NT2/D1 (cell line): ENCODE data around the gene IL17REL.
"Not testable (repeated sequence)": the region's sequence is repeated elsewhere in the genome, so short reads cannot be mapped to it uniquely, and the experiment has no call there.

Experiments used
- DNase-seq: peaks from one replicate; pipeline ENCODE4 v3.0.0-alpha.2; 2011; ENCODE audit warnings: low read depth, low spot score
- H3K27me3 ChIP-seq: 2 replicates; pipeline ENCODE4 v1.6.0; 2011; ENCODE audit warnings: mild to moderate bottlenecking; ENCODE audit not compliant: insufficient read length, insufficient read depth
- H3K36me3 ChIP-seq: 2 replicates; pipeline ENCODE4 v1.6.1; 2011; ENCODE audit warnings: mild to moderate bottlenecking, low read length, mixed read lengths; ENCODE audit not compliant: insufficient read depth, insufficient read length
- H3K4me1 ChIP-seq: 2 replicates; pipeline ENCODE4 v1.5.1; 2011; ENCODE audit not compliant: insufficient read depth, insufficient read length
- H3K4me3 ChIP-seq: 2 replicates; pipeline ENCODE4 v1.5.1; 2011; ENCODE audit warnings: low read depth; ENCODE audit not compliant: insufficient read length
- H3K9ac ChIP-seq: 2 replicates; pipeline ENCODE4 v1.6.0; 2011; ENCODE audit warnings: low read depth; ENCODE audit not compliant: insufficient read length
- H3K9me3 ChIP-seq: 2 replicates; pipeline ENCODE4 v1.5.1; 2011; ENCODE audit warnings: mild to moderate bottlenecking, low read length; ENCODE audit not compliant: insufficient read depth
- SUZ12 ChIP-seq: IDR thresholded peaks from 2 replicates; pipeline ENCODE4 v1.6.1; 2011; ENCODE audit not compliant: insufficient read length, insufficient read depth; ENCODE audit errors: extremely low read depth
- YY1 ChIP-seq: IDR thresholded peaks from 2 replicates; pipeline ENCODE4 v1.6.1; 2011; ENCODE audit not compliant: insufficient read length, insufficient read depth
- ZNF274 ChIP-seq: IDR thresholded peaks from 2 replicates; pipeline ENCODE4 v1.6.1; 2011; ENCODE audit warnings: mild to moderate bottlenecking, low read depth, low read length

The IL17REL gene

GRCh38 chr22:49993649-49994360 is 18.8 kb downstream of the IL17REL start:
- no peaks in the 10 kb centered on the region for H3K27me3 ChIP-seq
- H3K4me3 ChIP-seq: no peak overlapping the region
- H3K4me1 ChIP-seq: peaks cover 6% of the 10 kb centered on the region
- H3K36me3 ChIP-seq: no peaks in the 10 kb centered on the region
- peaks cover 19% of the 10 kb centered on the region; the same call in 1 of the 2 replicates for H3K9me3 ChIP-seq
- no peak for DNase-seq
- H3K9ac ChIP-seq: no peak overlapping the region
- no peak for TF ChIP-seq ZNF274
- no peak for TF ChIP-seq SUZ12
- TF ChIP-seq YY1: no peak

GRCh38 chr22:49992921-49993648 is 19.5 kb downstream of the IL17REL start:
- peaks cover 19% of the 10 kb centered on the region; the same call in 1 of the 2 replicates for H3K9me3 ChIP-seq
- H3K4me3 ChIP-seq: no peak overlapping the region
- H3K4me1 ChIP-seq: peaks cover 6% of the 10 kb centered on the region
- no peaks in the 10 kb centered on the region for H3K36me3 ChIP-seq
- H3K9ac ChIP-seq: no peak overlapping the region
- no peaks in the 10 kb centered on the region for H3K27me3 ChIP-seq
- DNase-seq: no peak
- no peak for TF ChIP-seq SUZ12
- no peak for TF ChIP-seq ZNF274
- TF ChIP-seq YY1: no peak

DNA sequence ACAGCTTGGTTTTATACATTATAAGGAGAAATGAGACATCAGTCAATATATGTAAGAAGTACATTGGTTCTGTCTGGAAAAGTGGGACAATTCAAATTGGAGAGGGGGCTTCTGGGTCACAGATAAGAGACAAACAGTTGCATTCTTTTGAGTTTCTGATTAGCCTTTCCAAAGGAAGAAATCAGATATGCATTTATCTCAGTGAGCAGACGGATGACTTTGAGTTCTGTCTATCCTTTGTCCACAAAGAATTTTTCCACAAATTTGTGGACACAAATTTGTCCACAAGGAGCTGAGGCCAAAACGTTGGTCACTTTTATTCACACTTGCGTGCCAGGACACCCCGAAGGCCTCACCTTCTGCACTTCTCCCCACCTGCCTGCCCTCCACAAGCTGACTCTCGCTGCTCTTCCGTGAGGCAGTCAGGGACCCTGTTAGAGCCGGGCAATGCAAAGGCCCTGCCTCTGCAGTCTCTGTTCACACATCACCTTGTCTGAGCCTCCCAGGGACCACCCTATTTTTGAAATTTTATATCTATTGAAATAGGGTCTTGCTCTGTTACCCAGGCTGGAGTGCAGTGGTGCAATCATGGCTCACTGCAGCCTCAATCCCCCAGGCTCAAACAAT is 20.5 kb downstream of the IL17REL start:
- Histone ChIP-seq H3K9me3 (peaks cover 19% of the 10 kb centered on the region; the same call in 1 of the 2 replicates), H3K9ac (no peak overlapping the region), H3K36me3 (no peaks in the 10 kb centered on the region), H3K27me3 (no peaks in the 10 kb centered on the region), H3K4me1 (peaks cover 4% of the 10 kb centered on the region), H3K4me3 (no peak overlapping the region)
- DNase-seq: no peak
- TF ChIP-seq YY1 (no peak), ZNF274 (no peak), SUZ12 (no peak)

DNA sequence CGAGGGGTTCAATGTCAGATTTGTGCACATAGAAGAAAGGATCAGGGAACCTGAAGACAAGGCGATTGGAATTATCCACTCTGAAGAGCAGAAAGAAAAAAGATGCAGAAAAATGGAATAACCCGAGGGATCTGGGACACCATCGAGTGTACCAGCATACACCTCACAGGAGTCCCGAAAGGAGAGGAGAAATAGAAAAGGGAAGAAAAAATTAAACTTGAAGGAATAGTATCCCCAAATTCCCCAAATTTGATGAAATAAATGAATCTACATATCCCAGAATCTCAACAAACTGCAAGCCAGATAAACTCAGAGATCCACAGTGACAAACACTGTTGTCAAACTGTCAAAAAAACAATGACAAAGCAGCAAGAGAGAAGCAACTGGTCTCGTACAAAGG is 21.4 kb downstream of the IL17REL start:
- H3K27me3 ChIP-seq: no peaks in the 10 kb centered on the region
- H3K4me1 ChIP-seq: peaks cover 1% of the 10 kb centered on the region
- no peaks in the 10 kb centered on the region for H3K36me3 ChIP-seq
- no peak overlapping the region for H3K9ac ChIP-seq
- no peak overlapping the region for H3K4me3 ChIP-seq
- no peak for DNase-seq
- H3K9me3 ChIP-seq: peaks cover 27% of the 10 kb centered on the region; the same call in 1 of the 2 replicates
- TF ChIP-seq SUZ12 (no peak), ZNF274 (no peak), YY1 (no peak)

GRCh38 chr22:49989826-49990225 is 22.7 kb downstream of the IL17REL start:
- not testable (repeated sequence) for H3K4me1 ChIP-seq, H3K4me3 ChIP-seq, DNase-seq, H3K27me3 ChIP-seq, H3K36me3 ChIP-seq, H3K9ac ChIP-seq
- H3K9me3 ChIP-seq: peaks cover 32% of the 10 kb centered on the region; the same call in 1 of the 2 replicates

DNA sequence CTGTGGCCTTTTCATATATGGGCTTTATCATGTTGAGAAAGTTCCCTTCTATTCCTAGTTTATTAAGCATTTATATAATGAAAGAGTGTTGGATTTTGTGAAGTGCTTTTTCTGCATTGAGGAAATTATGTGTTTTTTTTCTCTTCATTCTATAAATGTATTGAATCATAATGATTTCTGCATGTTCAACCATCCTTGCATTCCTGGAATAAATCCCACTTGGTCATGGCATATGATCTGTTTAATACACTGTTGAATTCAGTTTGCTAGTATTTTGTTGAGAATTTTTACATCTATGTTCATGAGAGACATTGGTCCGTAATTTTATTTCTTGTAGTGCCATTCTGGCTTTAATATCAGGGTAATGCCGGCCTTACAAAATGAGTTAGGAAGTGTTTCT is 26.2 kb downstream of the IL17REL start:
- Histone ChIP-seq H3K36me3 (no peaks in the 10 kb centered on the region), H3K4me3 (no peak overlapping the region), H3K9ac (no peak overlapping the region), H3K27me3 (peaks cover 19% of the 10 kb centered on the region), H3K4me1 (peaks cover 5% of the 10 kb centered on the region), H3K9me3 (peaks cover 27% of the 10 kb centered on the region; the same call in 1 of the 2 replicates)
- TF ChIP-seq ZNF274 (no peak), SUZ12 (no peak), YY1 (no peak)
- no peak for DNase-seq
